Inferior parietal cortex (tissue), 1 donor: ENCODE results near the gene CNGA3.

Experiments used
- DNase-seq: peaks from one replicate; pipeline ENCODE4 v3.0.0-alpha.2; 2016; ENCODE audit errors: extremely low spot score

CNGA3 gene

DNA sequence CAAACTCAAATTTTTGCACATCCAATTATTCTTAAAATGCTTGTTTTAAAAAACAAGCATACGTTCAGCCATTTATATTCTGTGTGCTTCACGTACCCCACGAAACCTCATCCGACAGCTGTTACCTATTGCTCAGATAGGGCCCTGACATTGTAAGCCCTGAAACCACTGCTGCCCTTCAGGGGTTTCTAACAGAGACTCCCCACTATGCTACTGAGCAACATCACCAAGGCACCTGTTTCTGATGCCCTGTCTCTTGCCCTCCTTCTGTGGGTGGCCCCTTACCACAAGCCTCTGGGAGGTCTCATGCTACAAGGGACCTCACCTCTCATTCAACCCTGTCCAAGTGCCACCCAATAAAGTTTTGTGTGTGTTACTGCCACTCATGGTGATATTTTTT, 18.5 kb upstream of the CNGA3 start:
- no peak for DNase-seq

DNA sequence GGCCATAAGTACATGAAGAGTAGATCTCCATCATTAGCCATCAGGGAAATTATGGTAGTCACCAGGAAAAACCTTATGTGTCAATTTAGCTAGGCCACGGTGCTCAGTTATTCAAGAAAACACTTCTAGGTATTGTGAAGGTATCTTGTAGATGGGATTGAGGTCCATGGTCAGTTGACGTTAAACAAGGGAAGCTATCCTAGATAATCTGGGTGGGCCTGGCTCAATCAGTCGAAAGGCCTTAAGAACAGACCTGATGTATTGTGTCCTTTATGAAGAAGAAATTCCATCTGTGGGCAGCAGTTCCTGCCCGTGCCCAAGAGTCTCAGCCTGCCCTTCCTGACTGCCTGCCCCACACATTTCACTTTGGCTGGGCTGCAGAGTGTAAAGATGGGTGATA, 16.7 kb upstream of the CNGA3 start:
- no peak for DNase-seq

DNA sequence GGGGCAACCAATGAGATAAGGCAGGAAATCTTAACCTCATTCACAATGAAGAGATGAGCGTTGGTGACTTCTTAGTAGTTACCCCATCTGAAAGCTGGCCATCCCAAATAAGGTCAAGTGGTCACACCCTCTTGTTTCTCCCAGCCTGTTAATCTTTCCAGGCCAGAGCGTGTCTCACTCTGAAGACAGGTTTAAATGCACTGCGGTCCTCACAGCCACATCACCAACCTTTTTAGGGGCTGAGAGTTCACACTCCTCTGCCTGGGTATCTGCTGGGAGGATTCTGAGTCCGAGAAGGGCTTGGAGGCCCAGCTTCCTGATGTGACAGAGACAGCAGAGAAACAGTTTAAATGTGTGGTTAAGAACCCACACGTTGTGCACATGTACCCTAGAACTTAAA, 13.3 kb upstream of the CNGA3 start:
- no peak for DNase-seq

DNA sequence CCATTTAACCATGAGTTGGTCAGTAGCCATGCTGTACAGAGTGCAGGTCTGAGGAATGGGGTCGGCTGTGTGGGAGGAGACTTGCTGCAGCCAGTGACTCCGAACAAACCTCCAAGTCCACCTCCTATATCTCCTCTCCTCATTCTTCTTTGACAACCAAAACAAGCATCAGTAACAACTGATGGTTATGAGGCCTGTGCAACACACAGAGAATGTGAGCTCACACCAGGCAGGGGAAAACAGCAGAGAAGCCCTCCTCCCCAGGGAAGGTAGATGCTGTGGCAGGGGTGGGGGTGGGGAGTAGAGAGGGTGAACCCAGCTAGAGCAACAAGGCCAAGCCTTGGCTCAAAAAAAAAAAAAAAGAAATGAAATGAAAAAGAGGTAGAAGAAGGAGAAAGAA, 12.3 kb upstream of the CNGA3 start:
- DNase-seq, result no peak

DNA sequence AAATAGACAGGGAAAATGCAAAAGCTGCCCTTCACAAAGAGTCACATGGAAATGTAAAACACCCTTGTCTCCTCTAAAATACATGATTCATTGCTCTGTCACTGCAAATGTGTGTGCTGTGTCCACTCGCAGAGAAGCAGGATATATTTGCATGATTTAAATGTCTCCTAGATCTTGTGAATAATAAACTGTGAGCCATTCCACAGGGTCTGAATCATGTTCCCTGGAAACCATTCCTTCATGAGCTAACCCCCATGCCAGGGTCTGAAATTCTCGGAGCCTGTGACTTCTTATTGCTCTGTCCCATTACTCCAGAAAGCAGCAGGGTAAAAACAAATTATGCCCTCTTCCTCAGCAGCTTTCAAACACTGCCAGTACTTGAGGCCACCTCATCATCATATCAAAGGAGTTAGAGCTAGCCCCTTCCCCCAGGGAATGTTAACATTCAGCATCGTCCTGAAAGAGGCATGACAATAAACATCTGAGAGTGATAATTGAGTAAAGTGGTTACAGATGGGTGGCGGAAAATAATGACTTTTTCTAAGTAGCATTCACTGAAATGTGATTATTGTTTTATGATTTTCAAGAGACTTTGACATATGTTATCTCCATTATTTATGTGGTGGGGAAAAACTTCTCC, 11.7 kb upstream of the CNGA3 start:
- DNase-seq, result peak; percentile 34

DNA sequence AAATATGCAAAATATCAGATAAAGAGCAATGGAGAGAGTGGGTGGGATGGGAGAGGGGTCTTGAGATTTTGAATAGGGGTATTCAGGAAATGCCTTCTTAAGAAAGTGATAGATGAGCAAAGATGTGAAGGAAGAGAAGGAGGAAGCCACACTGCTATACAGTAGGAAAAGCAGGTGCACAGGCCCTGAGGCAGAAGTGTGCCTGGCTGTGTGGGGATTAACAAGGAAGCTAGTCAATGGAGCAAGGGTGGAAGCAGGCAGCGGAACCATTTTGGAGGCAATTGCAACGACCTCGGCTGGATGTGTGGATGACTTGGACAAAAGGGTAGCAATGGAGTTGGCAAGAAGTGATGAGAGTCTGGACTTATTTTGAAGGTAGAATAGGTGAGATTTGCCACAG, 11.0 kb upstream of the CNGA3 start:
- no peak for DNase-seq

DNA sequence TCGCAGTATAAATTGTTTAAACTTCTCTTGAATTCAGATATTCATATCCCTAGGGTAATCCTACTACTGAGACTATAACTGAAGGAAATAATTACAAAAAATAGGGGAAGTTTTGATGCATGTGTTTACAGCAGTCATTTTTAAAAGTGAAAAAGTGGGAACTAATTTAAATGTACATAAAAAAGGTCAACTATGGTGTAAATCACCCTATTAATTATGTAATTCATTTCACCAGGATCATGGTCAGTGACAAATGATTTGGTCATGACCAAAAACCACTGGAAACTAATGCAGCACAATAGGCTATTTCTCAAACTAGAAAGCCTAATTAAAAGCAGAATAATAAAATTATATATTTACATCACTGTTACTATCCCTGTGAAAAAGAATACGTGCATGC, 5.0 kb upstream of the CNGA3 start:
- DNase-seq, result no peak

DNA sequence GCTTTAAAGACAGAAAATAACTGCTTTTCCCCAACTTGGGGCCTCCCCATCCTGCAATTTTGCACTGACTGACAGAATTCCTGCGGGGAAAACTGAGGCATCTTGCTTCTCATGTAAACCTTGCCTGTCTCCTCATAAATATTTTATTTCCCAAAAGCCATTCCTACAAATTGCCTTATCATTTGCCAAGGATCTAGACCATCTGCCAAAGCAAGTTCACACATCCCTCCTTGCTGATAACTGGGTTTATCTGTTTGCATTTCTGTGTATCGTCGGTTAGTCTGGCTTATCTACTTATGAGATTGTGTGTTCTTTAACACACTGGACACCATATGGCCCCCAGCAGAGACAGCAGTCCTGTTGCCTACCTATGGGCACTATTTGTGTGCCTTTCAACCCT, 3.0 kb upstream of the CNGA3 start:
- DNase-seq, result no peak

DNA sequence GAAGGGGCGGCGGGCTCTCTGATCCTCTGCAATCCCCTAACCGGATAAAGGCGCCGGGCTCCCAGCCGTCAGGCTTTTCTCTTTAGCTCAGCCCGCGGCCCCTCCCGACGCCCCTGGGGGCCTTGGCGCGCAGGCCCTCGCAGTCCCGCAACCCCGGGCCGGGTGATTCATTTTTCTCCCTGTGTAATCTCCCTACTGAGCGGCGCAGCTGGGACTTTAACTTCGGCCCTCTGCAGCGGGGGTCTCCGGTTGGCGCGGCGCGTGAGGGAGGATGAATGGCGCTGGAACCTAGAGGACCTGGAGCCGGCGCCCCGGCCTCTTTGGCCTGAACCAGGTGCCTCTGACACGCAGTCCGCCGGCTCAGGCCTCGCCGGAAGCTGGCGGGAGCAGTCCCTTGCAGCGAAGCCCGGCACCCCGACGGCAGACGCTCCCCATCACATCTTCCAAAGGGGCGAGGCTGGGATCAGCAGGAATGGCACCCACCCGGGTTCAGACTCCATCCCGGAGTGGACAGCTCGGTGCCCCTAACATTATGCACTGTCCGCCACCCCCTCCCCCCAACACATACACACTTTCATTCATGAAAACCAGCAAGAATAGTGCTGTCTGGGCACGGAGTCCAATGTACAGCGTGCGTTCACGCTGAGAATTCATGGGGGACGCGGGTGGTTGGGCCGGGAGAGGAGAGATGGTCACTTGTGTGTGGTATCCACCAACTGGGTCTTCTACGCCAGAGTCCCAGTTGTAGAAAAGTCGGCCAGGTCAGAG, 1.2 kb downstream of the CNGA3 start:
- no peak for DNase-seq

DNA sequence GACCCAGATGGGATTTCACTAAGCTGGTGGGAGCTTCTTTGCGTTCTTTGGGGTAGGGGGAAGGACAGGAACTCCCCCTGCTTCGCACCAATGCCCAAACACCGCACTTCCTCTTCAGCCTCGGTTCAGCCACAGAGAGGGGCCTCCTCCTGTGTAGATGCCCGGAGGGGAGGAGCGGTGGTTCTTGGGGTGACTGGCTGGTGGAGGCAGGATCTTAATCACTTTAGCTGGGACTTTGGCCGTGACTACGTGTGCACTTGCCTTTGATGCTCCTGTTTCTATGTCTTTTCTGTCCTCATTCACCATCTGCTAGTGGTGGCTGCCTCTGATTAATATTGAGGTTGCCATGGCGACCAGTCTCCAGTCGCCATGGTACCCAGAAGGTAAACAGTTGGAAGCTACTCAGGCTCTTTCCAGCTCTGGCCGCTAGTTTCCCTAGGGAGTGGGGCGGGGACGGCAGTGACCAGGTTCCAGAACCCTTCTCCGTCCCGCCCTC, 1.9 kb downstream of the CNGA3 start:
- peak; percentile 51 for DNase-seq

DNA sequence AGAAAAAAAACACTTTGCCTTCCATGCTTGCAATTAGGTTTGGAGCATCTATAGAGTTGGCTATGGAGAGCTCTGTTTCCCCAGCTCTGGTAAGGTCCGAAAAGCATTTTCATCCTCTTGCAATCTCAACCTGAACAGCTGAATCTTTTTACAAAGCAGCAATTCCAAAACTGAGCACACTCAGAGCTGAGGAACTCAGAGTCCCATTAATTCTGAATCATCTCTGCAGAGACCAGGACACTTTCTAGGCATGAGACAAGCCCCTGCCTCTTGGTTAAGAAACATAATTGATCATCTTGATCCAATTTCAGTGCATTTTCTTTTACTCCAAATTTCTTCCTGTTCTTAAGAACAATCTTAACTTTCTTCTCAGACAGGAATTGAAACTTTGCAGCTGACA, 4.2 kb downstream of the CNGA3 start:
- DNase-seq, result no peak

DNA sequence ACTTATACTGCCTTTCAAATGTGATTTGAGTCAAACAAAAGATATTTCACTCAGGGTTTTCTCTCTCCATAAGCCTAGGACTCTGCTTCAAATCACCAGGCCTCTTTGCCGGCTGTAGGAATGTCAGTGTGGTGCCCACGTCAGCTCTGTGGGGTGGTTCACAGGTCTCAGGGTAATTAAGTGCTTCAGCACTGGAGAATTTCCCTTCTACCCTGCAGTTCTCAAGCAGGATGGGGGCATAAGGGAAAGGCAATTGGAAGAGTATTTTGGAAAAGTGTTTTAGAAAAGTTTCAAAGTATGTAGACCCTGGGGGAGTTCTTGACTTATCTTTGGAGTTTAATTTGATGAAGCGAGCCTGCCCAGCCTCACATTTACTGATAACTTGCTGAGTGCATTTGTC, 9.6 kb downstream of the CNGA3 start:
- no peak for DNase-seq

DNA sequence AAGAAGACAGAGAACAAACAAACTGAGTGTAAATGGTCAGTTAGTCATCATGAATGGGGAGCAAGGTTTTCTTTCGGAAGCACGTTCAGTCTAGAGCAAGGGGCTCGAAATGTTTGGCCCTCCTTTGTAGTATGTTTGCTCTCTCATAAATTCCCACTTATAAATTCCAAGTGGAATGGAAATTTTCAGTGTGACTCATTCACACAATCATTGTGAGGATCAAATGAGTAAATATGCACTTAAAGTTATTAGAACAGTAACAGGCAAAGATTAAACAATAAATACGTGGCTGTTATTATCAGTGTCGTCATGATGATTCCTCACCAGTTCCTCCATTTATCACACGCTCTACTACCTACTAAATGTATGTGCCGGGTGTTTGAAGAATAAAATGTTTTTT, 10.5 kb downstream of the CNGA3 start:
- DNase-seq, result no peak

DNA sequence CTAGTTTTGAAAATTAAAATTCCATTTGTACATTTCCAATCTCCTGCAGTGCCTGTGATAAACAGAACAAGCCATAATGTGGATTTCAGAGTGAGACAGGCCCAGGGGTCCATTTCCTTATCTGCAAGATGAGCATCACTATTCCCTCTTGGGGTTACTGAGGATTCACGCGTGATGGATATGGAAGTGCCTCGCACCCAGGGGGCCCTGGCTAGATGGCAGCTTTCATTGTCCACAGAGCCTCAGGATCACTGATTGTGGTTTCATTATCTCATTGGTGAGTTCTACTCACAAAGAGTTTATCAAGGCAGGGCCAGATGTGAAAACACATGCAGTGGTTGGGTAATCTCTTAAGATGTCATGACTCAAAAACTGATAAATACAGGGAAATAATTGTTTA, 11.6 kb downstream of the CNGA3 start:
- no peak for DNase-seq

DNA sequence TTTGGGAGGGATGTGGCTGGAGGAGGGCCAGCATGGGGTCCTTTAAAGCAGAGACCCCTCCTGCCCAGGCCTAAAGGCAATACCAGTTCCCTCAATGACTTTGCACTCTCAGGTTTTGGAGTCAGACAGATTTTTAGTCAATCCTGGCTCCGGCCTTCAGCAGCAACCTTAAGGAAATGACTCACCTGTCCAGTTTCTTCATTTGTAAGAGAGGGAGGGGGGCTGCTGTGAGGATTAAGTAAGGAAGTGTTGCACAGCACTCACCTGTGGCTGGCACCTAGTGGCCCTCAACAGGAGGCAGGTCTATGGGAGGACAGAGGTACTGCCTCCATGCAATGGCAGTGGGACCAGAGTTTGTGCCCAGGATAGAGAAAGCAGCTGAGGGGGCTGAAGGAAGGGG, 13.7 kb downstream of the CNGA3 start:
- DNase-seq, result no peak

DNA sequence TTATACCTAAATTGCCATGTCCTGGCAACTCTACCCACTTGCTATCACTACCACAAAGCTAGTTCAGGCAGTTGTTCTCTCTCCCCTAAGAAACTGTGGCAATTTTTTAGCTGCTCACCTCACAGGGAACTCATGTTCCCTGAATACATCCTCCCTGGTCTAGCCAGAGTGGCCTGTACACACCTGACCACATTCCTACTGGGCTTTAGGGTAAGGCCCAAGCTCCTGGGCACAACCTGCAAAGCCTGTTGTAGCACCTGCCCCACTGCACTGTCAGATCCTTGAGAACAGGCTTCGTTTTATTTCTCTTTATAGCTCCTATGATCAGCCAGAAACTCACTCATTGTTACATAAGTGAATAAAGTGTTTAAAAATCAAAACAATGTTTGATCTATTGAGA, 21.5 kb downstream of the CNGA3 start:
- DNase-seq, result no peak

DNA sequence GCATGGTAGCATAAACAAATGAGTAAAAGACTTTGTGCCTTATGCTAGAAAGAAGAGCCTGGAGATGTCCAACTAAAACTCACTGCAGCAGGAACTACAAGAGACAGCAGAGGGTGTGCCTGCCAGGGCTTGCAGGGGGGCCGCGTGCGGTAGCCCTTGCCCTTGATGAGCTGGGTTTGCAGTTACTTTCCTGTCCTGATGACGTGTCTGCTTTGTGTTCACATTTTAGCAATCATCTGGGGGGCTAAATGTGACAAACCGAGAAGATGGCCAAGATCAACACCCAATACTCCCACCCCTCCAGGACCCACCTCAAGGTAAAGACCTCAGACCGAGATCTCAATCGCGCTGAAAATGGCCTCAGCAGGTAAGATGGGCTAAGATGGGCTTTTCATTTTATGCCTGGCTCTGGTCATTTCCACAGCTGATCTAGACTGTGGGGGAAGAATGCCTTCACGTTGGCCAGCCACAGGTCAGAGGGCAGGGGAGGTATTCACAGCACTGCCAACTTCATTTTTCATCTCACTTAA, 23.5 kb downstream of the CNGA3 start:
- no peak for DNase-seq

DNA sequence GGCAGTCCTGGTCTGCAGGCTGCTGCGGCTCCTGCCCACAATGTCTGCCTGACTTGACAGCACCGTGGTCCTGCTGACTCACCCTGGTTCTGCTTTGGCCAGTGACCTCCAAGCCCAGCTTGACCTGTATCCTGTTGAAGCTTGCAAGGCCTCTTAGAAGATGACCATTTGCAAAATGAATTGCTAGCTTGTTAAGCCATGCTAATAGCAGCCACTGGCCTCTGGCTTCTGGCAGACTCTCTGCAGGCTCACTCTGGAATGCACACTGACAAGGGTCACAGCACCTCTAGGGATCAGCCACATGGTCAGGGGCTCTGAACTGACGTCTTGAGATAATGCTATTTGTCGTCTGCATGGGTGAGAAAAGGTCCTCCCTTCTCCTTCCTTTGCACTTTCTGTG, 25.9 kb downstream of the CNGA3 start:
- no peak for DNase-seq

DNA sequence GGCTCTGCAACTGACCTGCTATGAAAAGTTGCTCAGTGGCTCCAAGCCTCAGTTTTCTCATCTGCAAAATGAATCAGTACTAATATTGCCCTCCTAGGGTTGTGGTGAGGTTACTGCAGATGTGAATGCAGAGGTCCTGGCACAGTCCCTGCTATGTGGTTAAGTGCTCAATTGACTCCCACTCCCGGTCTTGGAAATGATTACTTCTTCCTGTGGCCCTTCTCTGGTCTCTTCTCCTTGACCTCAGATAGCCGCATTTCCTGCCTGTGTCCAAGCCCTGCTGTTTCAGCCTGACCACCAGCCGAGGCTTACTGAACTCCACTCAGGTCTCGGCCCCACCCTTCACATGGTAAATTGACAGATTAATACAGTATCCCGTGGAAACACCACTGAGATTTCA, 26.3 kb downstream of the CNGA3 start:
- no peak for DNase-seq

DNA sequence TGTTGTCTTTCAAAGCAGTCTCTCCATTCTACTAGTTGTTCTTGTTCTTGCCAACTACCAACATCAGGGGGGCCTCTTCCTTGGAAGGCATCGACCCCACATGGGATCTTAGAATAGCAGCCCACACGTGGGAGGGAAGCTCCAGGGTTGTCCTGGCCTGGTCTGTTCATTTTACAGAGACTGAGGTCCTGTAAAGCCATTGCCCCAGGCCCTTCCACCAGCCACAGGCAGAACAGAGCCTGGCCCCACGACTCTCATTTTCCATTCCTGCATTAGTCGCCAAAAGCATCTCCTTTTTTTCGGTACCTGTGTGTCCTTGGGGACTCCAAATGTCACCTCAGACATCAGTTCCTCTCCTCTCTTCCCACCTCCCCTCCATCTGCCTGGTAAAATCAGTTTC, 28.0 kb downstream of the CNGA3 start:
- DNase-seq, result no peak

DNA sequence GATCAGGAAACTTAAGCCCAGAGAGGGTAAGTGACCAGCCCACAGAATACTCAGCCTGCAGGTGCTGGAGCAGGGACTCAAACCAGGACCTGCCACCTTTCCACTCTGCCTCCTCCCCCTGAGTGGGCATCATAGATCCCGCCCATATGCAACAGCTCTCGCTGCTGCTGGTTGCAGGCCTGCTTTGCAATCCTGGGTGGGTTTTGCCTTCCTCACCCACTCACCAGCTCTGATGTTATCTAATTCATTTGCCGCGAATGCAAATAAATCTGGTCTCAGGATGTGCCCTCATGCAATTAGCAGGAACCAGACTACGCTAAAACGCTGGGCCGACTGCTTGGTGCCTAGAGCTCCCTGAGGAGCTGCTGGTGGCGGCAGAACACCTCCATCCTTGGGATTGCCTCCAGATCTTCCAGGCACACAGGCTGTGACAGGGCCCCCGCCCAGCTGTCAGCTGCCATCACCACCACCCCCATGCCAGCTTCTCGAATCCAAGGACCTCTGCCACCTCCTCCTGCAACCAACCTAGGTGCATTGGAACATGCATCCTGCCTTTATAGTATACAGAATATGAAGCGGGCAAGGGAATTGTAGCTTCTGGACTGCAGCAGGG, 28.8 kb downstream of the CNGA3 start:
- DNase-seq, result peak; percentile 4

DNA sequence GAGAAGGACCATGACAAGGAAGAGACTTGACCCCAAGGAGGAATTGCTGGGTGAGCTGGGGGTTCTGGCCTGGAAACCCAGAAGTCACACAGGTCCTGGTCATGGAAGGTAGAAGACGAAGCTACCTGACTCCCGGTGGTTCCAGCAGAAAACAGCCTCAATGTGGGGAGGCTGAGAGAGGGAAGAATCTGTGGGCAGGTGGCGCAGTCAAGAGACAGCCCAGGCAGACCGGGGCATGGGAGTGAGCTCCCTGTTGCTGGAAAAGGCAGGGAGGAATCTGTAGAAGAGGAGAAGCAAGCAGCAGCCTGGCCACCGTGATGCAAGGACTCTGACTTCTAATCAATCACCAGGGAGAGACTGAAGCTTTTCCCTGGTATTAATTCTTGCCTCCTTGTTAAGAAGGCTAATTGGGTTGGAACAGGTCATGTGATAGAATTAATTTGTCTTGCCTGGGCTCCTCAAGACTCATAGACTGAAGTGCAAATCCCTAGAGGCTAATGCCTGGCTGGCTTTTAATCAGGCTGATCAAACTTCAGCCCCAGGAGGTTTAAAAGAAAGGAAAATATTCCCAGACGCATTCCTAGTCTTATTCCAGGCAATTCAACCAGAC, 30.1 kb downstream of the CNGA3 start:
- DNase-seq, result no peak

DNA sequence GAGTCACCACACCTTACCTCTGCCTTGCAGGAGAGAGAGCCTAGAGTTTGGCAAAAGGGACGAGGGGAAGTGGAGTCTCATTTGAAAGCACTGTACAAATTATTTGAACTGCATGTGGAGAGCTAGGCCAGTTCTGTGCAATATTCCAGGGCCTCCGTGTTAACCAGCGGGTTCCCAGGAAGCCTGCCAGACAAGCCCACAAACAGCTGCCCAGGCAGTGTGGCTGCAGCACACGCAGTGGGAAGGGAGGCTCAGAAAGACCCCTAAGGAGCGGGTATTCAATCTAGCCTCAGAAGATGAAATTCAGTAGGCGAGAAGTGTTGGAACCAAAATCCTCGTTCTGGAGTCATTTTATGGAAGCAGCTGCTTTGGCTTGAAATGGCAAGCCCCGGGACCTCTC, 30.7 kb downstream of the CNGA3 start:
- no peak for DNase-seq
